AG09319 (cell line): Measurements from ENCODE around the gene PKIG.

Source experiments
- DNase-seq: peaks from one replicate; pipeline ENCODE4 v3.0.0-alpha.2; 2010; ENCODE audit warnings: low read depth; ENCODE audit errors: extremely low read depth
- CTCF ChIP-seq: IDR thresholded peaks from 2 replicates; pipeline ENCODE4 v1.5.1; 2011; ENCODE audit warnings: low read depth, mild to moderate bottlenecking, inconsistent platforms, low read length, moderate library complexity

PKIG gene

GRCh38 chr20:44618318-44618731 lies 35.9 kb downstream of the PKIG start:
- no peak for DNase-seq
- no peak for TF ChIP-seq CTCF

- no peak for DNase-seq
- TF ChIP-seq CTCF: no peak
These were observed 36.9 kb downstream of the PKIG start for GRCh38 chr20:44619294-44619693.

GRCh38 chr20:44620030-44620429 lies 37.7 kb downstream of the PKIG start:
- TF ChIP-seq CTCF: no peak
- no peak for DNase-seq

- TF ChIP-seq CTCF: no peak
- DNase-seq: no peak
These were observed 38.9 kb downstream of the PKIG start for GRCh38 chr20:44621325-44621724.

GRCh38 chr20:44621939-44622338 lies 39.6 kb downstream of the PKIG start:
- TF ChIP-seq CTCF: no peak
- DNase-seq: no peak

- no peak for DNase-seq
These were observed 40.3 kb downstream of the PKIG start for GRCh38 chr20:44622501-44623270.

GRCh38 chr20:44624152-44624551 lies 41.8 kb downstream of the PKIG start:
- TF ChIP-seq CTCF: no peak
- no peak for DNase-seq

More at GRCh38 chr20:44622501-44623270, 40.3 kb downstream of the PKIG start:
- no peak for TF ChIP-seq CTCF
